Choroid plexus epithelial cell (primary cell): ENCODE measurements around the gene BMI1.

Source experiments
- DNase-seq: peaks from one replicate; pipeline ENCODE4 v3.0.0-alpha.2; 2010; ENCODE audit warnings: low read depth
- H3K4me3 ChIP-seq: 2 replicates; pipeline ENCODE4 v1.5.1; 2011; ENCODE audit warnings: low read depth, mild to moderate bottlenecking, control low read depth, low read length, moderate library complexity
- TF ChIP-seq, protein P1 (sequence below): conservative IDR thresholded peaks from 2 replicates; pipeline ENCODE4 v1.5.1; 2011; ENCODE audit warnings: low read depth, mild to moderate bottlenecking, control low read depth, inconsistent platforms, low read length, moderate library complexity

The BMI1 gene

DNA sequence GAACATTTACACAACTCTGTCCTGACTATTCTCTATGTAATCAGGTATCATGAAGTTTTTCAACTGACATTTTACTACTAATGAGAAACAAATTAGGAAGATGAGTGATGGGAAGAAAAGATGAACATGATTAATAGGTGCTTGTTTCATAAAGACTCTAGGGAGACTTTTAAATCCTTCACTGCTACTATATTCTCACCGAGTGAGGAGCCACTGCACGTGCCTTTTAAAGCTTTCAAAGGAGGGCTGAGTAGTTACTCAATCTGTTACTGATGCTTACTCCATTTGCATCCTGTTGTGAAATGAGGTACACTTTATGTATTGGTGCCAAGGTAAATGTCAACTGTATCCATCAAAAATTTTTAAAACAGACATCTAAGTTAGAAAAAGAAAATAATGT is 6.0 kb upstream of the BMI1 start:
- TF ChIP-seq, protein P1, sequence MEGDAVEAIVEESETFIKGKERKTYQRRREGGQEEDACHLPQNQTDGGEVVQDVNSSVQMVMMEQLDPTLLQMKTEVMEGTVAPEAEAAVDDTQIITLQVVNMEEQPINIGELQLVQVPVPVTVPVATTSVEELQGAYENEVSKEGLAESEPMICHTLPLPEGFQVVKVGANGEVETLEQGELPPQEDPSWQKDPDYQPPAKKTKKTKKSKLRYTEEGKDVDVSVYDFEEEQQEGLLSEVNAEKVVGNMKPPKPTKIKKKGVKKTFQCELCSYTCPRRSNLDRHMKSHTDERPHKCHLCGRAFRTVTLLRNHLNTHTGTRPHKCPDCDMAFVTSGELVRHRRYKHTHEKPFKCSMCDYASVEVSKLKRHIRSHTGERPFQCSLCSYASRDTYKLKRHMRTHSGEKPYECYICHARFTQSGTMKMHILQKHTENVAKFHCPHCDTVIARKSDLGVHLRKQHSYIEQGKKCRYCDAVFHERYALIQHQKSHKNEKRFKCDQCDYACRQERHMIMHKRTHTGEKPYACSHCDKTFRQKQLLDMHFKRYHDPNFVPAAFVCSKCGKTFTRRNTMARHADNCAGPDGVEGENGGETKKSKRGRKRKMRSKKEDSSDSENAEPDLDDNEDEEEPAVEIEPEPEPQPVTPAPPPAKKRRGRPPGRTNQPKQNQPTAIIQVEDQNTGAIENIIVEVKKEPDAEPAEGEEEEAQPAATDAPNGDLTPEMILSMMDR: no peak
- DNase-seq: no peak
- H3K4me3 ChIP-seq: no peak overlapping the region

GRCh38 chr10:22315455-22316285 is 5.2 kb upstream of the BMI1 start:
- DNase-seq: peak; percentile 15
- peak overlapping the region; percentile 83 for H3K4me3 ChIP-seq
- TF ChIP-seq, protein P1: no peak

- TF ChIP-seq, protein P1: no peak
- peak; percentile 90 for DNase-seq
Measured at GRCh38 chr10:22316286-22317075, 4.4 kb upstream of the BMI1 start, which contains the start of gene COMMD3. COMMD3 (plus strand) TSS chr10:22316388; CDS start chr10:22316418, 30 bp downstream.

DNA sequence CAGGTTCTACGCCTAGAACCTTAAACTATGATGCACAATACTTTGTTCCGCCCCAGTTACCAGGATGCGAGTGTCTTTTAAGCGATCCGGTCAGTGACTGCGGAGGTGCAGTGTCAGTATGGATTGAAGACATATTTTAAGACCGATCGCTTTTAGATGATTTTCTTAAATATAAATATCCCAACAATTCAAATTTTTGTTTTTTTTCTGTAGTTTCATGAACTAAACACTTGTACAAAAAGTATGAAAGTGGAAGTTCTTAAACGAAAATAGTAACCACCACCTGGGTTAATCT is 3.9 kb upstream of the BMI1 start:
- TF ChIP-seq, protein P1: no peak
- H3K4me3 ChIP-seq: peak overlapping the region; percentile 83
- no peak for DNase-seq

More at GRCh38 chr10:22316286-22317075, 4.4 kb upstream of the BMI1 start, which contains the start of gene COMMD3:
- peak within 1 kb of the TSS; percentile 83 for H3K4me3 ChIP-seq

DNA sequence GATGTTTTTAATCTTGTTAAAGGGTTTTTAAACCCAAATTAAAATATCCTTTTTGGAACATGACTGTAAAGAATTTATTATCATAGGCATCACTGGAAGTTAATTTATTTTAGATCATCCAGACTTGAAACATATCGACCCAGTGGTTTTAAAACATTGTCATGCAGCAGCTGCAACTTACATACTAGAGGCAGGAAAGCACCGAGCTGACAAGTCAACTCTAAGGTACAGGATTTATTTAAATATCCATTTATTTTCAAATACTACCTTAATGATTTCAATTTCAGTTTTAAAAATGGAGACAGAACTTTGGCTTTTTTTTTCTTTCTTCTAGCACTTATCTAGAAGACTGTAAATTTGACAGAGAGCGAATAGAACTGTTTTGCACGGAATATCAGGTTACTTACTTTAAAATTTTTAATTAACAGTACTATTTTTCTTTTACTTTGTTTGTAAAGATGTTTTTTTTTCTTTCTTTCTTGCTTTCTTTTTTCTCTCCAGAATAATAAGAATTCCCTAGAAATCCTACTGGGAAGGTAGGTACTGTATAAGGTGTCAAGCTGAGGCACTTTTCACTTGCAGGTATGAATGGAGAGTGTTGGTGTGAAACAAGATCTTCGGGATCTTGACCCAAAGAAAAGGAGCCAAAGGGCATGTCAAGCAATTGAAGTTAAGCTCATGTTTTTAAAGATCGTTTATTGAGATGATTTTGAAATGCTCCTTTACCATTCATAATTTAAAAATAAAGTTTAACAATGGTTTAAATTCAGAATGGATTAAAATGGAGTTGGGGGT is 2.9 kb upstream of the BMI1 start:
- no peak for DNase-seq
- H3K4me3 ChIP-seq: no peak overlapping the region
- TF ChIP-seq, protein P1: no peak

DNA sequence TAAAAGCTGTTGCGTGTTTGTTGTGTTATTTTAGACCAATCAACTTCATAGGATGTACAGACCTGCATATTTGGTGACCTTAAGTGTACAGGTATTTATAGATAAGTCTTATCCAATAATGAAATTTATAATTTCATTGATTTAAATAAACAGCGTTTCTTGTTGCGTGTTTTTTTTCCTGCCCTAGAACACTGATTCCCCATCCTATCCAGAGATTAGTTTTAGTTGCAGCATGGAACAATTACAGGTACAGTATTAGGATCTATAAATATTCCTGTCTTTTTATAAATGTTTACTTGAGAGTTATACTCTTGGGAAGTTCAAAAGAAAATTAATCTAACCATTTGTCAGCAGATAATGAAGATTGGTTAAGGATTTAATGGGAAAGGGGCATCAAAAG is 2.1 kb upstream of the BMI1 start:
- TF ChIP-seq, protein P1: no peak
- H3K4me3 ChIP-seq: no peak overlapping the region
- DNase-seq: no peak
